Measurements from ENCODE around the gene B4GALT5.

Gene B4GALT5

DNA sequence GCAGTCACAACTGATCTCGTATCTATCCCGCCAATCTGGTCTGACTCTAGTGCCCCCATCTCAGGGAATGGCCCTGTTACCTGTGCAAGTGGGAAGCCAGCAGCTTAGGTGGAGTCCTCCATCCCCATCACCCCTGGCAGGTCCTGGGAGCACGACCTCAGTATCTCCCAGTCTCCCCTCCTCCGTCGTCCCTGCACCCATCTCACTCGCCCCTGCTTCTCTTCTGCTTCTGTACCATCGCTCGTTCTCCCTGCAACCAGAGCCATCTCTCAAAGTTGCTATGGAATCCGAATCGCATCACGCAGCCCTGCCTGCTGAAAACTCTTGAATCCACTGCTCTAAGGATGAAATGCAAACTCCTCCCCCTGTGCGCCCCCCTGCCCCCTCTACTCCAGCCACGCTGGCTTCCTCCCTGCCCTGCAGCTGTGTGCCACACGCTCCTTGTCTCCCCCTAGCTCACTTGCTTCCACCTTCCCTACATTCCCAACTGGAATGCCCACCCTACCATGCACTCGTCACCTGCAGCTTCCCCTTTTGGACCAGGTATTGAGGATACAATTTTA is 81.7 kb downstream of the B4GALT5 start:
- H3K4me3 ChIP-seq (ENCODE audit: low read depth, low read length), result no peak overlapping the region
- no peaks in the 10 kb centered on the region for H3K79me2 ChIP-seq (ENCODE audit: control insufficient read depth, insufficient read depth, low read length, poor library complexity)
- H3K4me1 ChIP-seq (ENCODE audit: control insufficient read depth in 1 of 2, insufficient read depth in 2 of 2, low read length in 2 of 2), result peaks cover 13 to 14% of the 10 kb centered on the region in 2 experiments
- no peak overlapping the region for H2BK5ac ChIP-seq (ENCODE audit: low read depth, low read length, poor library complexity)
- no peak overlapping the region for H2BK12ac ChIP-seq (ENCODE audit: low read length)
- no peak overlapping the region for H4K91ac ChIP-seq (ENCODE audit: low read depth, low read length)
- H3K23ac ChIP-seq (ENCODE audit: low read length), result no peak overlapping the region
- no peak overlapping the region for H3K27ac ChIP-seq (ENCODE audit: low read depth, low read length)
- no peak overlapping the region for H3K9ac ChIP-seq (ENCODE audit: low read length)
- no peak overlapping the region for H2BK120ac ChIP-seq (ENCODE audit: insufficient read depth, low read length, poor library complexity)
- no peak overlapping the region for H4K12ac ChIP-seq (ENCODE audit: low read depth, low read length)
- H3K14ac ChIP-seq (ENCODE audit: low read length), result no peak overlapping the region
- no peaks in the 10 kb centered on the region for H3K27me3 ChIP-seq (ENCODE audit: insufficient read depth, low read length)
- no peak overlapping the region for H2AFZ ChIP-seq (ENCODE audit: insufficient read depth, low read length, poor library complexity)
- no peak overlapping the region for H2AK5ac ChIP-seq (ENCODE audit: low read length)
- DNase-seq, result no peak
- WGBS (ENCODE audit: extremely low coverage, insufficient coverage, insufficient read length), result no CpG with 5 or more reads among the region's 15 CpGs
- H3K36me3 ChIP-seq (ENCODE audit: control insufficient read depth in 1 of 2, insufficient read depth in 2 of 2, low read length in 2 of 2), result peaks cover 14 to 16% of the 10 kb centered on the region in 2 experiments
- H3K18ac ChIP-seq (ENCODE audit: low read length), result no peak overlapping the region
- no peak overlapping the region for H4K8ac ChIP-seq (ENCODE audit: low read depth, low read length)
- no peaks in the 10 kb centered on the region for H3K9me3 ChIP-seq (ENCODE audit: insufficient read depth, low read depth, low read length)
- H3K79me1 ChIP-seq (ENCODE audit: low read length), result no peaks in the 10 kb centered on the region
- no peak overlapping the region for H3K4me2 ChIP-seq (ENCODE audit: low read length)
- no peak overlapping the region for H3K4ac ChIP-seq (ENCODE audit: low read depth, low read length)

DNA sequence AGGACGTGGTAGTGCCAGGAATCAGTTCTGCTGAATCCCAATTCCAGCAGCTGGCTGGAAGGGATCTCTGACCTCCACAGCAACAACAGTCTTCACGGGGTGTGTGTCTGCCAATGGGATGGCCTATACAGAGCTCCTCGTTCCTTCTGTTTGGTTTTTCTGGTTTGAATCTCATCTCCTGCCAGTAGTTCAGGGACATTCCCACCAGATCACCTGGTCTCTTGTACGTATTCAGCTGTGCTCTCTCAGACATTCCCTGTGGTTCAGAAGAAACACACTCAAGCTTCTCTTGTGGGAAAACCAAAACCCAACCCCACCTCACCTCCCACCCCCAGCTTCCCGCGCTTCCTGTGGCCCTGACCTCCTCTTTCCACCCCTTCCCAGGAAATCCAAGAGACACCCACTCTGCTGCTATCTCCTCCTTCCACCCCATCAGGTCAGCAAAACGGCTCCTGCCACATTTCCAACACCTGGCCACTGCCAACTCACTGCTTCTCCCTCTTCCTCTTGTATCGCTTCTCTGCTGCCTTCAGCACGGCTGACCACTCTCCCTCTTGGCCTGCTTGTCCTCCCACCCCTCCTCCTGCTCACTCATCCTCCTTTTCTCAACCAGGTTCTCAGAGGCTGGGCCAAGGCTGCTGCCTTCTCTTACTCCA is 82.5 kb downstream of the B4GALT5 start:
- H4K8ac ChIP-seq (ENCODE audit: low read depth, low read length), result no peak overlapping the region
- H3K36me3 ChIP-seq (ENCODE audit: control insufficient read depth in 1 of 2, insufficient read depth in 2 of 2, low read length in 2 of 2), result peaks cover 10 to 11% of the 10 kb centered on the region in 2 experiments
- WGBS (ENCODE audit: extremely low coverage, insufficient coverage, insufficient read length), result no CpG with 5 or more reads among the region's 9 CpGs
- no peaks in the 10 kb centered on the region for H3K27me3 ChIP-seq (ENCODE audit: insufficient read depth, low read length)
- H3K27ac ChIP-seq (ENCODE audit: low read depth, low read length), result no peak overlapping the region
- no peak overlapping the region for H3K4ac ChIP-seq (ENCODE audit: low read depth, low read length)
- no peak overlapping the region for H3K9ac ChIP-seq (ENCODE audit: low read length)
- H2AFZ ChIP-seq (ENCODE audit: insufficient read depth, low read length, poor library complexity), result no peak overlapping the region
- no peak overlapping the region for H3K14ac ChIP-seq (ENCODE audit: low read length)
- H2BK120ac ChIP-seq (ENCODE audit: insufficient read depth, low read length, poor library complexity), result no peak overlapping the region
- H2AK5ac ChIP-seq (ENCODE audit: low read length), result no peak overlapping the region
- peak; percentile 57 to 77 for DNase-seq
- no peak overlapping the region for H2BK5ac ChIP-seq (ENCODE audit: low read depth, low read length, poor library complexity)
- no peak overlapping the region for H4K91ac ChIP-seq (ENCODE audit: low read depth, low read length)
- no peak overlapping the region for H2BK12ac ChIP-seq (ENCODE audit: low read length)
- H3K4me2 ChIP-seq (ENCODE audit: low read length), result no peak overlapping the region
- H3K23ac ChIP-seq (ENCODE audit: low read length), result no peak overlapping the region
- H4K12ac ChIP-seq (ENCODE audit: low read depth, low read length), result no peak overlapping the region
- H3K4me1 ChIP-seq (ENCODE audit: control insufficient read depth in 1 of 2, insufficient read depth in 2 of 2, low read length in 2 of 2), result peaks cover 18 to 19% of the 10 kb centered on the region in 2 experiments
- no peaks in the 10 kb centered on the region for H3K9me3 ChIP-seq (ENCODE audit: insufficient read depth, low read depth, low read length)
- H3K79me1 ChIP-seq (ENCODE audit: low read length), result no peaks in the 10 kb centered on the region
- H3K4me3 ChIP-seq (ENCODE audit: low read depth, low read length), result no peak overlapping the region
- H3K18ac ChIP-seq (ENCODE audit: low read length), result no peak overlapping the region
- no peaks in the 10 kb centered on the region for H3K79me2 ChIP-seq (ENCODE audit: control insufficient read depth, insufficient read depth, low read length, poor library complexity)

DNA sequence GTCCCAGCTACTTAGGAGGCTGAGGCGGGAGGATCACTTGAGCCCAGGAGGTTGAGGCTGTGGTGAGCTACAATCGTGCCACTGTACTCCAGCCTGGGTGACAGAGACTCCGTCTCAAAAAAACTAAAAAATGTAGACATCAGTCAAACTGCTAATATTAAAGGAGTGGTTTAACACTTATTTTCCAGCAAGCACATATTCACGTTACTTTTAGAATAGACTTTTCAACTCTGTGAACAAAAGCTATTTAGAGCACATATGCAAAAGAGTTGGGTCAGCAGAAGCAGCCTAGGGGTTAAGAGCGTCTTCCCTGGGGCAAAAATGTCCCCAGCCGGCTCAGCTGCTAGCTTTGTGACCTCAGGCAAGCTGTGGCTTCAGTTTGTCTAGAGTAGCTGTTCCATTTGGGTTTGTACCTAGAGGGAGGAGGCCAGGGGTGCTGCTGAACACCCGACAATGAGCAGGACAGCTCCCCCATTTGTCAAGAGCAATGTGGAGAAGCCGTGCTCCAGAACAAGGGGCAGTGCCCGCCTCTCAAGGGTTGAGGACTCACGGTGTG is 83.2 kb downstream of the B4GALT5 start:
- Histone ChIP-seq H3K79me1 (ENCODE audit: low read length) (peaks cover 1% of the 10 kb centered on the region), H2BK5ac (ENCODE audit: low read depth, low read length, poor library complexity) (no peak overlapping the region), H2AFZ (ENCODE audit: insufficient read depth, low read length, poor library complexity) (no peak overlapping the region), H3K23ac (ENCODE audit: low read length) (no peak overlapping the region), H3K36me3 (ENCODE audit: control insufficient read depth in 1 of 2, insufficient read depth in 2 of 2, low read length in 2 of 2) (peaks cover 4 to 8% of the 10 kb centered on the region in 2 experiments), H3K4me3 (ENCODE audit: low read depth, low read length) (no peak overlapping the region), H2AK5ac (ENCODE audit: low read length) (no peak overlapping the region), H3K14ac (ENCODE audit: low read length) (no peak overlapping the region), H4K91ac (ENCODE audit: low read depth, low read length) (no peak overlapping the region), H3K4ac (ENCODE audit: low read depth, low read length) (no peak overlapping the region), H3K9me3 (ENCODE audit: insufficient read depth, low read depth, low read length) (no peaks in the 10 kb centered on the region), H4K8ac (ENCODE audit: low read depth, low read length) (no peak overlapping the region), H3K27me3 (ENCODE audit: insufficient read depth, low read length) (no peaks in the 10 kb centered on the region), H3K4me2 (ENCODE audit: low read length) (no peak overlapping the region), H2BK120ac (ENCODE audit: insufficient read depth, low read length, poor library complexity) (no peak overlapping the region), H3K79me2 (ENCODE audit: control insufficient read depth, insufficient read depth, low read length, poor library complexity) (no peaks in the 10 kb centered on the region), H3K27ac (ENCODE audit: low read depth, low read length) (no peak overlapping the region), H3K18ac (ENCODE audit: low read length) (no peak overlapping the region), H4K12ac (ENCODE audit: low read depth, low read length) (no peak overlapping the region), H3K4me1 (ENCODE audit: control insufficient read depth in 1 of 2, insufficient read depth in 2 of 2, low read length in 2 of 2) (peaks cover 24 to 25% of the 10 kb centered on the region in 2 experiments), H2BK12ac (ENCODE audit: low read length) (no peak overlapping the region), H3K9ac (ENCODE audit: low read length) (no peak overlapping the region)
- WGBS (ENCODE audit: extremely low coverage, insufficient coverage, insufficient read length), result no CpG with 5 or more reads among the region's 10 CpGs
- DNase-seq, result peak; percentile 55 to 80

DNA sequence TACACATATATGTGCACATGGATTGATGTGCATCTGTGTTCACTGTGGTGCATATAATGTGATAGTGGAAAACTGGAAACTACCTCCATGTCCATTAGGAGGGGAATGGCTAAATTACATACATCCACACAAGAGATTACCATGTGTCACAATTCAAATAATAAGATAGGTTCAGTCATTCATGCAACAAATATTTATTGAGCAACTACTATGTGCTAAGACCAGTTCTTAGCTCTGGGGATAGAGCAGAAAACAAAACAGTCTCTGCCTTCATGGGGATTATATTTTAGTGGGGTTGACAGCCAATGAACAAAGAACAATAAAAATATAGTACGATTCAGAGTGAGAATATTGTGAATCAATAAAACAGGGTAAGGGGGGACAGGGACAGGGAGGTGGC is 84.1 kb downstream of the B4GALT5 start:
- Histone ChIP-seq H3K4me2 (ENCODE audit: low read length) (no peak overlapping the region), H3K14ac (ENCODE audit: low read length) (no peak overlapping the region), H2AK5ac (ENCODE audit: low read length) (no peak overlapping the region), H3K9ac (ENCODE audit: low read length) (no peak overlapping the region), H3K23ac (ENCODE audit: low read length) (no peak overlapping the region), H3K4ac (ENCODE audit: low read depth, low read length) (no peak overlapping the region), H3K79me2 (ENCODE audit: control insufficient read depth, insufficient read depth, low read length, poor library complexity) (no peaks in the 10 kb centered on the region), H4K91ac (ENCODE audit: low read depth, low read length) (no peak overlapping the region), H3K4me3 (ENCODE audit: low read depth, low read length) (no peak overlapping the region), H2BK12ac (ENCODE audit: low read length) (no peak overlapping the region), H2BK120ac (ENCODE audit: insufficient read depth, low read length, poor library complexity) (no peak overlapping the region), H2AFZ (ENCODE audit: insufficient read depth, low read length, poor library complexity) (no peak overlapping the region), H3K36me3 (ENCODE audit: control insufficient read depth in 1 of 2, insufficient read depth in 2 of 2, low read length in 2 of 2) (peaks cover 4 to 5% of the 10 kb centered on the region in 2 experiments), H3K9me3 (ENCODE audit: insufficient read depth, low read depth, low read length) (no peaks in the 10 kb centered on the region), H3K18ac (ENCODE audit: low read length) (no peak overlapping the region), H4K8ac (ENCODE audit: low read depth, low read length) (no peak overlapping the region), H2BK5ac (ENCODE audit: low read depth, low read length, poor library complexity) (no peak overlapping the region), H3K27ac (ENCODE audit: low read depth, low read length) (no peak overlapping the region), H3K27me3 (ENCODE audit: insufficient read depth, low read length) (no peaks in the 10 kb centered on the region), H3K79me1 (ENCODE audit: low read length) (peaks cover 3% of the 10 kb centered on the region), H3K4me1 (ENCODE audit: control insufficient read depth in 1 of 2, insufficient read depth in 2 of 2, low read length in 2 of 2) (peaks cover 25 to 30% of the 10 kb centered on the region in 2 experiments), H4K12ac (ENCODE audit: low read depth, low read length) (no peak overlapping the region)
- WGBS (ENCODE audit: extremely low coverage, insufficient coverage, insufficient read length), result no CpG with 5 or more reads among the region's 1 CpG
- DNase-seq, result peak in 1 of 2 donors; percentile 65
